T-cell (primary cell): Measurements from ENCODE around the gene DCPS. TPM values are rescaled to one million over a fixed set of nuclear protein-coding genes. Genes with fewer than 3 reads are reported as not detected.
A peak's percentile ranks its signal among the peaks of the same experiment; 100 is the strongest.

Experiments
- ATAC-seq, 4 experiments: fragments of 200-7000 bp in 3 of 4; fragments of 150-1000 bp in 1 of 4; cut with Tn5 transposase; replicated peaks in 1 of 4; 1 replicate in 3 of 4; 2 replicates in 1 of 4; pipeline ENCODE4 v1.10.0; 2021; ENCODE audit warnings: moderate library complexity in 3 of 4, mild to moderate bottlenecking in 2 of 4, moderate number of reproducible peaks in 1 of 4
- CTCF ChIA-PET, 2 donors: fragments of 300-600 bp; sonication (Branson Sonifier 250); formaldehyde crosslinking; loops; one replicate each; lab custom pipeline; 2022; ENCODE audit warnings: antibody characterized with exemption in 2 of 2; lab: Charles Lee
- POLR2A ChIA-PET, 2 donors: fragments of 300-600 bp; sonication (Branson Sonifier 250); formaldehyde crosslinking; loops; one replicate each; lab custom pipeline; 2022; ENCODE audit warnings: antibody characterized with exemption in 2 of 2; lab: Charles Lee
- DNase-seq, 35 experiments: peaks; one replicate each; pipeline versions ENCODE4 v3.0.0 to v3.0.0-alpha.2; 2013 to 2023
- H3K27ac ChIP-seq: one replicate; pipeline ENCODE4 v1.5.1; 2013; ENCODE audit warnings: low read length
- H3K27me3 ChIP-seq, 2 experiments: replicated peaks in 1 of 2; 1 replicate in 1 of 2; 2 replicates in 1 of 2; pipeline versions ENCODE4 v1.6.1 to v1.7.0; 2013; ENCODE audit warnings: low read length in 1 of 2, mixed read lengths in 1 of 2; ENCODE audit not compliant: control insufficient read depth in 2 of 2, insufficient read depth in 2 of 2; ENCODE audit errors: extremely low read depth in 1 of 2
- H3K36me3 ChIP-seq, 2 donors: 1 replicate in 1 of 2; 2 replicates in 1 of 2; pipeline versions ENCODE4 v1.6.1 to v1.7.0; 2013; ENCODE audit warnings: low read length in 1 of 2; ENCODE audit not compliant: control insufficient read depth in 2 of 2, insufficient read depth in 1 of 2; ENCODE audit errors: extremely low read depth in 1 of 2
- H3K4me1 ChIP-seq, 2 experiments: 1 replicate in 1 of 2; 2 replicates in 1 of 2; pipeline versions ENCODE4 v1.6.1 to v1.7.0; 2013; ENCODE audit warnings: low read length in 2 of 2, mixed read lengths in 1 of 2; ENCODE audit not compliant: insufficient read depth in 2 of 2, control insufficient read depth in 1 of 2; ENCODE audit errors: extremely low read depth in 1 of 2
- H3K4me3 ChIP-seq, 2 donors: 1 replicate in 1 of 2; 2 replicates in 1 of 2; pipeline versions ENCODE4 v1.5.1 to v1.7.0; 2013; ENCODE audit warnings: mild to moderate bottlenecking in 2 of 2, low read length in 1 of 2, moderate library complexity in 1 of 2; ENCODE audit not compliant: control insufficient read depth in 1 of 2; ENCODE audit errors: extremely low read depth in 1 of 2
- H3K9me3 ChIP-seq: 2 replicates; pipeline ENCODE4 v1.7.0; 2013
- H3K27ac Mint-ChIP-seq, 2 donors: one replicate each; pipeline ENCODE4 v1.8.0; 2020 to 2021; ENCODE audit warnings: mild to moderate bottlenecking in 2 of 2, mixed read lengths in 2 of 2
- H3K27me3 Mint-ChIP-seq, 2 donors: one replicate each; pipeline ENCODE4 v1.8.0; 2021 to 2022; ENCODE audit warnings: mixed read lengths in 2 of 2
- H3K36me3 Mint-ChIP-seq: one replicate; pipeline ENCODE4 v1.8.0; 2021; ENCODE audit warnings: mixed read lengths
- H3K4me1 Mint-ChIP-seq, 3 donors: one replicate each; pipeline ENCODE4 v1.8.0; 2020 to 2022; ENCODE audit warnings: mixed read lengths in 3 of 3, mild to moderate bottlenecking in 1 of 3
- H3K4me3 Mint-ChIP-seq, 3 donors: one replicate each; pipeline ENCODE4 v1.8.0; 2020 to 2022; ENCODE audit warnings: mild to moderate bottlenecking in 3 of 3, mixed read lengths in 3 of 3, moderate library complexity in 3 of 3
- H3K9me3 Mint-ChIP-seq, 3 donors: one replicate each; pipeline ENCODE4 v1.8.0; 2020 to 2022; ENCODE audit warnings: mixed read lengths in 3 of 3
- WGBS: methylation state at CpG from one replicate; pipeline ENCODE4 v1.1.5; 2013; ENCODE audit warnings: missing lambda C conversion rate; ENCODE audit not compliant: insufficient coverage; 5-methylcytosine and 5-hydroxymethylcytosine counted together
- total RNA-seq, 35 experiments: library from RNA in 6 of 35; stranded (reverse) in 6 of 35; fragments of 120-200 nt in 1 of 35; gene quantifications; one replicate each; pipeline versions ENCODE4 v1.2.1 to v1.2.4 and lab custom pipeline; 2013 to 2026

Gene DCPS
- total RNA-seq, 5 donors from 2014 or later (not counting 1 experiment from before 2014, with no cell fraction given): 12.4 to 23.7 (median 19.8) TPM

- WGBS: 95% methylated on average over 10 of the region's 11 CpGs
- no peak overlapping the region for H3K27ac Mint-ChIP-seq
These were observed 36.1 kb downstream of the DCPS start for GRCh38 chr11:126339863-126340434.

GRCh38 chr11:126340960-126341606, 37.2 kb downstream of the DCPS start:
- no peaks in the 10 kb centered on the region for H3K9me3 ChIP-seq
- no peaks in the 10 kb centered on the region for H3K27me3 ChIP-seq
- DNase-seq (no peak), ATAC-seq (no peak)
- peaks cover 19 to 82% of the 10 kb centered on the region in 2 donors for H3K36me3 ChIP-seq
- no peak overlapping the region for H3K4me3 ChIP-seq
- Mint-ChIP-seq H3K4me1 (peaks cover 0 to 5% (median 4%) of the 10 kb centered on the region in 3 donors), H3K36me3 (peaks cover 57% of the 10 kb centered on the region), H3K4me3 (no peak overlapping the region), H3K27me3 (no peaks in the 10 kb centered on the region), H3K27ac (peak overlapping the region in 1 of 2 donors; percentile 7), H3K9me3 (no peaks in the 10 kb centered on the region)
- no peaks in the 10 kb centered on the region for H3K4me1 ChIP-seq
- ChIA-PET POLR2A (no interaction called here), CTCF (no interaction called here)
- H3K27ac ChIP-seq: no peak overlapping the region
- 82% methylated on average over 4 of the region's 7 CpGs for WGBS

More at GRCh38 chr11:126339863-126340434, 36.1 kb downstream of the DCPS start:
- no peak for ATAC-seq
- H3K27me3 Mint-ChIP-seq: no peaks in the 10 kb centered on the region
- H3K4me3 Mint-ChIP-seq: no peak overlapping the region
- ChIA-PET POLR2A (interaction anchor here in 1 of 2 donors (0.6 kb wide), 1 partner anchor 102 kb away, joined by 3 read pairs; no protein-coding TSS in a partner anchor), CTCF (no interaction called here)
- DNase-seq: no peak
- peaks cover 14 to 76% of the 10 kb centered on the region in 2 donors for H3K36me3 ChIP-seq
- H3K4me1 Mint-ChIP-seq: peaks cover 3 to 7% (median 5%) of the 10 kb centered on the region in 3 donors
- H3K4me1 ChIP-seq: no peaks in the 10 kb centered on the region
- no peak overlapping the region for H3K4me3 ChIP-seq
- H3K36me3 Mint-ChIP-seq: peaks cover 58% of the 10 kb centered on the region
- no peaks in the 10 kb centered on the region for H3K9me3 ChIP-seq
- H3K9me3 Mint-ChIP-seq: no peaks in the 10 kb centered on the region
- H3K27ac ChIP-seq: no peak overlapping the region
- H3K27me3 ChIP-seq: no peaks in the 10 kb centered on the region

DNA sequence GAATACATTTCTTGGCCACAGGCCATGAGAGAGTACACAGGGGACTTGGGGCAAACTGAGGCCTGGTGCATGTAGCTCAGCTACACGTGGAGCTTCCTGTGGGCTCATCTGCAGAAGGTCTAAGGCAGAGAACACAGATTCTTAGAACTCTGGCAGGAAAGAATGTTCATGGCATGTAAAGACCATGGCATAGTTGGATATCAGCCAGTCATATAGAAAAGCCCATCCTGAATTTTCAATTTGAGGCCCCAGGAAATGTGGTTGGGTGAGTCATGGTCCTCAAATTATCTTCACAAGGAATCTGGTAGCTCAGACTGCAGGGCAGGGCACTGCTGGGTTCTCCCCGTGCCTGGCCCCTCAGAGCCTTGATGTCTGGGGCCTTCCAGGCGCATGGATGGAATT, 37.9 kb downstream of the DCPS start:
- Mint-ChIP-seq H3K27me3 (no peaks in the 10 kb centered on the region), H3K4me3 (no peak overlapping the region), H3K9me3 (no peaks in the 10 kb centered on the region), H3K4me1 (peaks cover 0 to 3% (median 0%) of the 10 kb centered on the region in 3 donors), H3K36me3 (peaks cover 55% of the 10 kb centered on the region), H3K27ac (no peak overlapping the region)
- ATAC-seq (no peak), DNase-seq (no peak)
- Histone ChIP-seq H3K27me3 (no peaks in the 10 kb centered on the region), H3K27ac (no peak overlapping the region), H3K36me3 (peaks cover 19 to 81% of the 10 kb centered on the region in 2 donors), H3K9me3 (no peaks in the 10 kb centered on the region), H3K4me1 (no peaks in the 10 kb centered on the region), H3K4me3 (no peak overlapping the region)
- WGBS: 51% methylated on average over 3 of the region's 3 CpGs
- CTCF ChIA-PET: no interaction called here
- POLR2A ChIA-PET: interaction anchor here in 1 of 2 donors (0.6 kb wide), 1 partner anchor 1792 kb away, joined by 3 read pairs; no protein-coding TSS in a partner anchor

DNA sequence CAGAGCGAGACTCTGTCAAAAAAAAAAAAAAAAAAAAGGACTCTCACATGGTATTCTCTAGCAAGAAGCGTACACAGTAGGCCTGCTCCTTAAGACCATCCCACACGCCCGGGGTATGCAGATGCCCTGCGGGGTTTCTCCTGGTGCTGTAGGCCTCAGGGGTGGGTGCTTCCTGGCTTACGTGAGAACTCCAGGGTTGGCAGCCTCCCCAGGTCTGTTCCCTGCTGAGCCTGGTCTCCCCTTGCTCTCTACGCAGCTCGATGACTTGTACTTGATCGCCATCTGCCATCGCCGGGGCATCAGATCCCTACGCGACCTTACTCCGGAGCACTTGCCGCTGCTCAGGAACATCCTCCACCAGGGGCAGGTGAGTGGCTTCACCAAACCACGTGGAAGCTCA, 39.2 kb downstream of the DCPS start:
- POLR2A ChIA-PET: no interaction called here

DNA sequence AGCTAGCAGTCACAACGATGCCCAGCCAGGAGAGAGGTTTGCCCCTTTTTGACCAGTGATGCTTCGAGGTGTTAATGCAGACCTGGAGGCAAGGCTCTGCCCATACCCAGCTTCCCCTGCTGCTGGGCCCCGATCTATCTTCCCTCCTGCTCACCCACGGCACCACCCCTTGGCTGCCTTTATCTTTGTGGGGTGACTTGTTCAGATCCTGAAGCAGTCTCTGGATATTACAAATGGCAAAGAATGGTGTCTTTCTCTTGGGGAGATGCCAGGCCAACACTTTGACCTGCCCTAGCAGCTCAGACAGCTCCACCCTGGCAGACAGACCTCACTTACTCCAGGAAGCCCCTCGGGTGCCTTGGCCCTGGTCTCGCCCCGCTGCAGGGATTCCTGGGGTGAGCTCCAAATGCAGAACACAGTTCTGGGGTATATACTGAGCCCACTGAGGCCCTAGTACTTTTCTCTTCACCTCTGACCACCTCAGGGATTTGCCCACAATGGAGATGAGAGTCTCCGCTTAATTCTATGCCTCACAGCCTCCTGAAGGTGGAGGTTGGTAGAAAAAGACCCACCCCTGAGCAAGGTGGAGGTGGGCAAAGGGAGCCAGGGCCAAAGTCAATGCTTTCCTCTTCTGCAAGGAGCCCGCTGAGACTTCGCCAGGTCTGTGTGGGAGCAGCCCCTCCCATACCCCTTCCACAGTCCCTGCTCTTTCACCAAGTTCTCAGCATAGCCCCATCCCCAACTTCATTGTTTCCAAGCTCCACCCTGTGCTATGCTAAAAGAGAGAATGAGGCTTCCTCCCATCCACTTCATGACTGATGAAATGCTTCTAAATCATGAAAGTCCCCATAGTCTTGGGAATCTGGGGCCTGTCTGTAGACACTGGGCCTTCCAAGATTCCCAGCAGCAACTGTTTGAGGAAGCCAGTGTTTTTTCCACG, 40.6 kb downstream of the DCPS start:
- Mint-ChIP-seq H3K4me1 (peaks cover 0 to 3% (median 0%) of the 10 kb centered on the region in 3 donors), H3K9me3 (no peaks in the 10 kb centered on the region), H3K27ac (peak overlapping the region in 1 of 2 donors; percentile 68), H3K27me3 (no peaks in the 10 kb centered on the region), H3K4me3 (no peak overlapping the region), H3K36me3 (peaks cover 47% of the 10 kb centered on the region)
- Histone ChIP-seq H3K27ac (no peak overlapping the region), H3K27me3 (no peaks in the 10 kb centered on the region), H3K9me3 (no peaks in the 10 kb centered on the region), H3K36me3 (peaks cover 19 to 72% of the 10 kb centered on the region in 2 donors), H3K4me1 (no peaks in the 10 kb centered on the region), H3K4me3 (no peak overlapping the region)
- WGBS: 84% methylated on average over 7 of the region's 11 CpGs
- DNase-seq (no peak), ATAC-seq (no peak)
- POLR2A ChIA-PET: no interaction called here
- CTCF ChIA-PET: no interaction called here

More for the DNA sequence above, 39.2 kb downstream of the DCPS start:
- ATAC-seq: no peak
- Mint-ChIP-seq H3K4me1 (peaks cover 0 to 3% (median 0%) of the 10 kb centered on the region in 3 donors), H3K27ac (no peak overlapping the region), H3K36me3 (peaks cover 55% of the 10 kb centered on the region), H3K27me3 (no peaks in the 10 kb centered on the region), H3K4me3 (no peak overlapping the region), H3K9me3 (no peaks in the 10 kb centered on the region)
- WGBS: 96% methylated on average over 15 of the region's 16 CpGs
- H3K27ac ChIP-seq: no peak overlapping the region
- no peaks in the 10 kb centered on the region for H3K9me3 ChIP-seq
- DNase-seq: no peak
- CTCF ChIA-PET: no interaction called here
- no peaks in the 10 kb centered on the region for H3K27me3 ChIP-seq
- peaks cover 19 to 74% of the 10 kb centered on the region in 2 donors for H3K36me3 ChIP-seq
- no peak overlapping the region for H3K4me3 ChIP-seq
- H3K4me1 ChIP-seq: no peaks in the 10 kb centered on the region

- Histone ChIP-seq H3K36me3 (peaks cover 19 to 63% of the 10 kb centered on the region in 2 donors), H3K9me3 (no peaks in the 10 kb centered on the region), H3K4me1 (no peaks in the 10 kb centered on the region), H3K27me3 (no peaks in the 10 kb centered on the region), H3K4me3 (no peak overlapping the region), H3K27ac (no peak overlapping the region)
- DNase-seq (no peak), ATAC-seq (no peak)
- ChIA-PET CTCF (no interaction called here), POLR2A (no interaction called here)
- H3K27ac Mint-ChIP-seq: no peak overlapping the region
- 100% methylated on average over 16 of the region's 16 CpGs for WGBS
- H3K9me3 Mint-ChIP-seq: no peaks in the 10 kb centered on the region
- H3K4me1 Mint-ChIP-seq: peaks cover 0 to 3% (median 0%) of the 10 kb centered on the region in 3 donors
- H3K4me3 Mint-ChIP-seq: no peak overlapping the region
- peaks cover 44% of the 10 kb centered on the region for H3K36me3 Mint-ChIP-seq
- H3K27me3 Mint-ChIP-seq: no peaks in the 10 kb centered on the region
These were observed 41.4 kb downstream of the DCPS start for GRCh38 chr11:126345283-126345682.
